GM18498 (cell line): ENCODE data around the gene DACH2.

Source experiments
- ATAC-seq: cut with Tn5 transposase; IDR thresholded peaks from one replicate; pipeline ENCODE4 v1.9.1; 2021; ENCODE audit warnings: mild to moderate bottlenecking, moderate library complexity; ENCODE audit not compliant: unreplicated experiment

Gene DACH2

DNA sequence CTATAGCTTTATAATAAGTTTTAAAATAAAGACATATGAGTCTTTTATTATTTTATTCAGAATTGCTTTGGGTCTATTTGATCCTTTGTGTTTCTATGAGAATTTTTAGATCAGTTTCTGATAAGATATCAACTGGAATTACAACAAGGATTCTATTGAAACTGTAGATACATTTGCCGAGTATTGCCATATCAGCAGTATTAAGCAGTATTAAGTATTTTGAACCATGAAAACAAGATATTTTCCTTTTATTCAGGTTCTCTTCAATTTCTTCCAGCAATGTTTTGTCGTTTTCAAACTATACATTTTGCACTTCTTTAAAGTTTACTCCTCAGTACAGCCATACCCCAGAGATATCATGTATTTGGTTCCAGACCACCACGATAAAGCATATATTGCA, 598.8 kb downstream of the DACH2 start:
- no peak for ATAC-seq

DNA sequence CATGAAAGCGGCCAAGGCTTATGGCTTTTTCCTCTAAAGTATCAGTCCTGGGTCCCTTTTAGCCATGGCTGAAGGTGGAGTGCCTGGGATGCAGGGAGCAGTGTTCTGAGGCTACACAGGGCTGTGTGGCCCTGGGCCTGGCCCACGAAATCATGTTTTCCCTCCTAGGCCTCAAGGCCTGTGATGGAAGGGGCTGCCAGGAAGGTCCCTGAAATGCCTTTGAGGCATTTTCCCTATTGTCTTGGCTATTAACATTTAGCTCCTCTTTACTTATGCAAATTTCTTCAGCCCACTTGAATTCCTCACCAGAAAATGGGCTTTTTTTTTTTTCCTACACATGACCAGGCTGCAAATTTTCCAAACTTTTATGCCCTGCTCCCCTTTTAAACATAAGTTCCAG, 657.0 kb downstream of the DACH2 start:
- ATAC-seq: no peak

DNA sequence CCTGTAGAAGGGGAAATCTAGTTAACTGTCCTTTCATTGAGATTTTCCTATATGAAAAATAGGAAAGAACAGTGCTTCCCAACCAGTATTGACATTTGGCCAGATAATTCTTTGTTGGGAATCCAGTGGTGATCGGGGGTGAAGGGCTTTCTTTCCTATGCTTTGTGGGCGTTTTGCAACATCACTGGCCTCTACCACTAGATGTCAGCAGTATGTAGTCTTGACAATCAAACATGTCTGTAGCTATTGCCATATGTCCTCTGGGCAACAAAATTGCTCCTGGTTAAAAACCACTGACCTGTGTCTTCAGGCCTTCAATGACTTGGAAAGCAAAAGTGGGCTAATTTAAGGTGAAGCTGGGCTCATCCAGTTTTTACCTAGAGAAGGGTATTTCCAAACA, 658.5 kb downstream of the DACH2 start:
- no peak for ATAC-seq

DNA sequence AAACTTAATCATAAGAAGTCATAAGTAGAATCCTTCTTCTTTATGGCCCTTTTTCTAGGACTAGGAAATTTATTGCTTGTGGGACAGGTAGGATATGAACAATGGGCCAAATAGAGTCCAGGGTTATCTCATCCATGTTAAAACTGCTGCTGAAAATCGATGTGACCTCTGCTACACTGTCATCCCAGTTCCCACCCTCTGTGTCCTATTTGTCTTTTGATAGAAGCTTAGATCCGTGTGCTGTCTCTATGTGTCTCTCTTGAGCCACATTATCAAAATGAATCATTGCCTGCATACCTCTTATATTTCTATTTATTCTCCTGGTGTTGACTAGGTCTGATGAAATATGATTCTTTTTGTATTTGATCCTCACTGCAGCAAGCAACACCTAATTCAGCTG, 661.4 kb downstream of the DACH2 start:
- no peak for ATAC-seq

DNA sequence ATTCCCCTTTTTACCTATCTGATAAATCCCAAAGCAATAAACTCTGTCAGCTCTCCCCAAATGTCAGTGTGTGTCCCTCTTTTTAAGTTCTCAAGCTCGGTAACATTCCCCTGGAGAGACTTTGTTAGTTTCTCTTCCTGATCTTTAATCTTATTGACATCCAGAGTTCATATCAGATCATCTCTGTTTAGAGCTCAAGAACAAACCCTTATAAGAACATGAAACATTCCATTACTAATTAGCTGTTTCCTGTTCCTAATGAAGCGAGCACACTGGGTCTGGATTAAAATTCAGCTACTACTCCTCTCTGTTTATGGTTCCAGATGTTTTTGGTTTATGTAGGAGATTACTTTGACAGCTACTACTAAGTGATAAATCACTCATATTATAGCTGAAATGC, 681.5 kb downstream of the DACH2 start:
- ATAC-seq: no peak

DNA sequence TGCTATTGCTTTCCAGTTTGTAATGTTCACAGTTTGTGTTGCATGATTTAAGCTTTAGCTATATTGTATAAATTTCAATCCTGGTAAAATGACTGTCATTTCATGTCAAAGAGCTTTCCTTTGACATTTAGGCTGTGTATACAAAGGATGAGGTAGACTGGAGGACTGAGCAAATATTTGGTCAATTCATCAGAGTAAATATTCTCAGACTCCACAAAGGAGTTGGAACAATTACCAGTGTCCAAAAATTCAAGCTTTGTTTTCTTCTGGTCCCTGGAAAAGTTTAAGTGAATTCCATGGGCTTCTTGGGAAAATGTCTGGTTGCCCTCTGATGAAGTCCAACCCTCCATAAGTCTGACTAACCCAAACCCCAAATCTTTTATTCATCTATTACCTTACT, 682.4 kb downstream of the DACH2 start:
- no peak for ATAC-seq

DNA sequence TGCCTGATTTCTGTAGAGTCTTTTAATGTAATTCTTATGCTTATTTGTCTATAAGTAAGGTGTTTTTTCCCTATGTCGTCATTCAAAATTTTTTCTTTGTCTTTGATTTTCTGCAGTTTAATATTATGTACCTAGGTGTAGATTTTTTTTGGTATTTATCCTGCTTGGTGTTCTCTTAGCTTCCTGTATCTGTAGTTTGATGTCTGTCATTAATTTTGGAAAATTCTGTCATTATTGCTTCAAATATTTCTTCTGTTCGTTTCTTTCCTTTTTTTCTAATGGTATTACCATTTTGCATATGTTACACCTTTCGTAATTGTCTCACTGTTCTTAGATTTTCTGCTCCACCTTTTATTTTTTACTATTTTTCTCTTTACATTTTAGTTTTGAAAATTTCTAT, 696.9 kb downstream of the DACH2 start:
- no peak for ATAC-seq
